GM21515 (cell line): ENCODE data around the gene GPS2.
A peak's percentile ranks its signal among the peaks of the same experiment; 100 is the strongest.
"Not testable (repeated sequence)": the region's sequence is repeated elsewhere in the genome, so short reads cannot be mapped to it uniquely, and the experiment has no call there.

Source experiments
- ATAC-seq: cut with Tn5 transposase; IDR thresholded peaks from one replicate; pipeline ENCODE4 v1.9.1; 2021; ENCODE audit not compliant: unreplicated experiment

Gene GPS2

GRCh38 chr17:7337600-7337999 lies 22.4 kb upstream of the GPS2 start:
- not testable (repeated sequence) for ATAC-seq

GRCh38 chr17:7336240-7337175 lies 21.3 kb upstream of the GPS2 start, which contains the start of gene ACAP1:
Gene ACAP1 (plus strand): TSS chr17:7336529. CDS start chr17:7336735, 206 bp downstream.
- ATAC-seq, result no peak

GRCh38 chr17:7335765-7336164 lies 20.6 kb upstream of the GPS2 start:
- ATAC-seq, result not testable (repeated sequence)

- no peak for ATAC-seq
These were observed 19.9 kb upstream of the GPS2 start for GRCh38 chr17:7334938-7335538.

- not testable (repeated sequence) for ATAC-seq
These were observed 17.5 kb upstream of the GPS2 start for GRCh38 chr17:7332600-7333069.

- ATAC-seq, result no peak
These were observed 17.0 kb upstream of the GPS2 start for GRCh38 chr17:7332111-7332510.

- ATAC-seq, result no peak
These were observed 15.5 kb upstream of the GPS2 start for GRCh38 chr17:7330638-7331015.

- ATAC-seq, result peak; percentile 45
These were observed 15.0 kb upstream of the GPS2 start for GRCh38 chr17:7329997-7330637.

GRCh38 chr17:7329374-7329996 lies 14.3 kb upstream of the GPS2 start:
- peak; percentile 48 for ATAC-seq

GRCh38 chr17:7328840-7329373 lies 13.7 kb upstream of the GPS2 start, which contains the start of gene NEURL4:
Gene NEURL4 (minus strand): TSS chr17:7329335. CDS start chr17:7329312, 23 bp downstream.
- peak; percentile 7 for ATAC-seq

GRCh38 chr17:7328009-7328408 lies 12.8 kb upstream of the GPS2 start:
- ATAC-seq, result no peak

- no peak for ATAC-seq
These were observed 12.3 kb upstream of the GPS2 start for GRCh38 chr17:7327501-7327900.

GRCh38 chr17:7327056-7327455 lies 11.9 kb upstream of the GPS2 start:
- no peak for ATAC-seq

GRCh38 chr17:7326186-7326585 lies 11.0 kb upstream of the GPS2 start:
- no peak for ATAC-seq

GRCh38 chr17:7325031-7325528 lies 9.9 kb upstream of the GPS2 start:
- ATAC-seq, result no peak

- ATAC-seq, result no peak
These were observed 9.2 kb upstream of the GPS2 start for GRCh38 chr17:7324438-7324779.

- no peak for ATAC-seq
These were observed 8.7 kb upstream of the GPS2 start for GRCh38 chr17:7323731-7324437.

GRCh38 chr17:7322520-7323194 lies 7.5 kb upstream of the GPS2 start:
- ATAC-seq, result no peak

- ATAC-seq, result no peak
These were observed 6.3 kb upstream of the GPS2 start for GRCh38 chr17:7321466-7321865.
